GM23248 (cell line): Measurements from ENCODE around the gene INAFM1.

Experiments used
- EZH2 ChIP-seq: fragments of 200-600 bp; sonication (generic); IDR thresholded peaks from 2 replicates; pipeline ENCODE4 v1.6.1; 2018; ENCODE audit warnings: antibody characterized with exemption, mild to moderate bottlenecking; ENCODE audit not compliant: insufficient read depth, poor library complexity, severe bottlenecking
- EZH2phosphoT487 ChIP-seq: fragments of 200-600 bp; sonication (generic); IDR thresholded peaks from 2 replicates; pipeline ENCODE4 v1.6.1; 2018; ENCODE audit warnings: antibody characterized with exemption, moderate library complexity, mild to moderate bottlenecking, low read depth; ENCODE audit not compliant: insufficient read depth

GRCh38 chr19:47240996-47241918 lies 33.4 kb upstream of the INAFM1 start:
- no peak for TF ChIP-seq EZH2
- no peak for TF ChIP-seq EZH2phosphoT487
